K562 (cell line): ENCODE results near the gene SND1. TPM values are rescaled to one million over a fixed set of nuclear protein-coding genes. Genes with fewer than 3 reads are reported as not detected.

Experiments used
- SPI1 ChIP-seq: IDR thresholded peaks from 2 replicates; pipeline ENCODE4 v1.6.1; 2011; ENCODE audit warnings: low read depth, low read length, control low read depth, borderline replicate concordance
- ZNF436 ChIP-seq: fragments of 250-450, 450-650 bp; sonication (Bioruptor Pico); formaldehyde crosslinking; IDR thresholded peaks from 2 replicates; pipeline ENCODE4 v1.7.0; 2020; ENCODE audit warnings: mild to moderate bottlenecking
- polyA plus RNA-seq, 8 experiments: library from polyadenylated mRNA; depleted of rRNA in 4 of 8; stranded (reverse) in 5 of 8; unstranded in 3 of 8; fragments of >200 nt; fragmentation: Nextera tagmentation in 2 of 8; fragmentation: Illumina TruSeq in 1 of 8; extraction: Ambion mirVana in 2 of 8; extraction: Trizol in 1 of 8; gene quantifications; 2 replicates each; pipeline versions ENCODE4 v1.2.1 to v1.2.3, GENCODE V29; 2011 to 2014; ENCODE audit warnings: inconsistent platforms in 1 of 8, missing spikeins in 1 of 8
- total RNA-seq, 7 experiments: library from RNA; depleted of rRNA in 6 of 7; stranded (reverse); fragments of >200 nt in 6 of 7; fragmentation: Illumina TruSeq in 2 of 7; extraction: Trizol in 2 of 7; gene quantifications; 2 replicates each; pipeline versions ENCODE4 v1.2.1 to v1.2.3, GENCODE V29; 2011 to 2021; ENCODE audit warnings: low replicate concordance in 1 of 7
- TF ChIP-seq, protein P1 (sequence below): fragments of 200-600 bp; sonication (generic); IDR thresholded peaks from one replicate; pipeline ENCODE4 v1.6.1; 2012; ENCODE audit warnings: mild to moderate bottlenecking, low read depth, low read length, inconsistent platforms

The SND1 gene
- total and polyA plus RNA-seq, 9 of the 15 experiments (the other 6 are each of a cell fraction or from before 2014, with no cell fraction given): 46.5 to 307 (median 191) TPM

DNA sequence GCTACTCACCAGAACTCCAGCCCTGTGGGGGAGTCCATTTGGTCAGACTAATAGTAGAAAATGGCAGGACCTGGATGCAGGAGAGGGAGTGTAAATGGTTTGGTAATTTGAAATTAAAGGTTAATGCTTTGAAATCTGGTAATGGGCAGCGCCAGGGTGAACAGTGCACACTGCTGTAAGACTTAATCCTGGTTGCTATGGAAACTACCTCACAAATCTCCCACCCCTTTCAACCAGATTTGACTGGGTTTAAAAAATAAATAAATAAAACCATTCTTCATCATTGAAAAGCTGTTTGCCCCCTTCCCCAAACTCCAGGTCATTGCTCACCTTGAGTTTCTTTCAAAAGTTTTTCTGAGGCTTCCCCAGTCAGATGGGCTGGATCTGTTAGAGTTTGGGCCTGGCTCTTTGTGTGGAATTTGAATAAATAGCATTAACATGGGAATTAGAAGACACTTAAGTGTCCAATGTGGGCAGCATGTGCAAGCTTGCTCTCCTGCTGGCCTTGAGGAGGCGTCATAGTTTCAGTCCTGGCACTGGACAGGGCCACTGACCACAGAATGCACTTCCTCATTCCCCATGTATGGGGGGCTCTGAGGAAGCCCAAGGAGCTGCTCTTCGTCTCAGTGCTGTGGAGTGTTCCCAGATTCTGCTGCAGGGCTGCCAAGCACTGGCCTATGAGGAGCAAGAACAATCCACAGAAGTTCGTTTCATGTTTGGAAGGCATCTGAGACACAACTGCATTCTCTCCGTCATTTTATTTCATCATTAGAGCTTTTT, 288.6 kb downstream of the SND1 start (continued):
- TF ChIP-seq, protein P1, sequence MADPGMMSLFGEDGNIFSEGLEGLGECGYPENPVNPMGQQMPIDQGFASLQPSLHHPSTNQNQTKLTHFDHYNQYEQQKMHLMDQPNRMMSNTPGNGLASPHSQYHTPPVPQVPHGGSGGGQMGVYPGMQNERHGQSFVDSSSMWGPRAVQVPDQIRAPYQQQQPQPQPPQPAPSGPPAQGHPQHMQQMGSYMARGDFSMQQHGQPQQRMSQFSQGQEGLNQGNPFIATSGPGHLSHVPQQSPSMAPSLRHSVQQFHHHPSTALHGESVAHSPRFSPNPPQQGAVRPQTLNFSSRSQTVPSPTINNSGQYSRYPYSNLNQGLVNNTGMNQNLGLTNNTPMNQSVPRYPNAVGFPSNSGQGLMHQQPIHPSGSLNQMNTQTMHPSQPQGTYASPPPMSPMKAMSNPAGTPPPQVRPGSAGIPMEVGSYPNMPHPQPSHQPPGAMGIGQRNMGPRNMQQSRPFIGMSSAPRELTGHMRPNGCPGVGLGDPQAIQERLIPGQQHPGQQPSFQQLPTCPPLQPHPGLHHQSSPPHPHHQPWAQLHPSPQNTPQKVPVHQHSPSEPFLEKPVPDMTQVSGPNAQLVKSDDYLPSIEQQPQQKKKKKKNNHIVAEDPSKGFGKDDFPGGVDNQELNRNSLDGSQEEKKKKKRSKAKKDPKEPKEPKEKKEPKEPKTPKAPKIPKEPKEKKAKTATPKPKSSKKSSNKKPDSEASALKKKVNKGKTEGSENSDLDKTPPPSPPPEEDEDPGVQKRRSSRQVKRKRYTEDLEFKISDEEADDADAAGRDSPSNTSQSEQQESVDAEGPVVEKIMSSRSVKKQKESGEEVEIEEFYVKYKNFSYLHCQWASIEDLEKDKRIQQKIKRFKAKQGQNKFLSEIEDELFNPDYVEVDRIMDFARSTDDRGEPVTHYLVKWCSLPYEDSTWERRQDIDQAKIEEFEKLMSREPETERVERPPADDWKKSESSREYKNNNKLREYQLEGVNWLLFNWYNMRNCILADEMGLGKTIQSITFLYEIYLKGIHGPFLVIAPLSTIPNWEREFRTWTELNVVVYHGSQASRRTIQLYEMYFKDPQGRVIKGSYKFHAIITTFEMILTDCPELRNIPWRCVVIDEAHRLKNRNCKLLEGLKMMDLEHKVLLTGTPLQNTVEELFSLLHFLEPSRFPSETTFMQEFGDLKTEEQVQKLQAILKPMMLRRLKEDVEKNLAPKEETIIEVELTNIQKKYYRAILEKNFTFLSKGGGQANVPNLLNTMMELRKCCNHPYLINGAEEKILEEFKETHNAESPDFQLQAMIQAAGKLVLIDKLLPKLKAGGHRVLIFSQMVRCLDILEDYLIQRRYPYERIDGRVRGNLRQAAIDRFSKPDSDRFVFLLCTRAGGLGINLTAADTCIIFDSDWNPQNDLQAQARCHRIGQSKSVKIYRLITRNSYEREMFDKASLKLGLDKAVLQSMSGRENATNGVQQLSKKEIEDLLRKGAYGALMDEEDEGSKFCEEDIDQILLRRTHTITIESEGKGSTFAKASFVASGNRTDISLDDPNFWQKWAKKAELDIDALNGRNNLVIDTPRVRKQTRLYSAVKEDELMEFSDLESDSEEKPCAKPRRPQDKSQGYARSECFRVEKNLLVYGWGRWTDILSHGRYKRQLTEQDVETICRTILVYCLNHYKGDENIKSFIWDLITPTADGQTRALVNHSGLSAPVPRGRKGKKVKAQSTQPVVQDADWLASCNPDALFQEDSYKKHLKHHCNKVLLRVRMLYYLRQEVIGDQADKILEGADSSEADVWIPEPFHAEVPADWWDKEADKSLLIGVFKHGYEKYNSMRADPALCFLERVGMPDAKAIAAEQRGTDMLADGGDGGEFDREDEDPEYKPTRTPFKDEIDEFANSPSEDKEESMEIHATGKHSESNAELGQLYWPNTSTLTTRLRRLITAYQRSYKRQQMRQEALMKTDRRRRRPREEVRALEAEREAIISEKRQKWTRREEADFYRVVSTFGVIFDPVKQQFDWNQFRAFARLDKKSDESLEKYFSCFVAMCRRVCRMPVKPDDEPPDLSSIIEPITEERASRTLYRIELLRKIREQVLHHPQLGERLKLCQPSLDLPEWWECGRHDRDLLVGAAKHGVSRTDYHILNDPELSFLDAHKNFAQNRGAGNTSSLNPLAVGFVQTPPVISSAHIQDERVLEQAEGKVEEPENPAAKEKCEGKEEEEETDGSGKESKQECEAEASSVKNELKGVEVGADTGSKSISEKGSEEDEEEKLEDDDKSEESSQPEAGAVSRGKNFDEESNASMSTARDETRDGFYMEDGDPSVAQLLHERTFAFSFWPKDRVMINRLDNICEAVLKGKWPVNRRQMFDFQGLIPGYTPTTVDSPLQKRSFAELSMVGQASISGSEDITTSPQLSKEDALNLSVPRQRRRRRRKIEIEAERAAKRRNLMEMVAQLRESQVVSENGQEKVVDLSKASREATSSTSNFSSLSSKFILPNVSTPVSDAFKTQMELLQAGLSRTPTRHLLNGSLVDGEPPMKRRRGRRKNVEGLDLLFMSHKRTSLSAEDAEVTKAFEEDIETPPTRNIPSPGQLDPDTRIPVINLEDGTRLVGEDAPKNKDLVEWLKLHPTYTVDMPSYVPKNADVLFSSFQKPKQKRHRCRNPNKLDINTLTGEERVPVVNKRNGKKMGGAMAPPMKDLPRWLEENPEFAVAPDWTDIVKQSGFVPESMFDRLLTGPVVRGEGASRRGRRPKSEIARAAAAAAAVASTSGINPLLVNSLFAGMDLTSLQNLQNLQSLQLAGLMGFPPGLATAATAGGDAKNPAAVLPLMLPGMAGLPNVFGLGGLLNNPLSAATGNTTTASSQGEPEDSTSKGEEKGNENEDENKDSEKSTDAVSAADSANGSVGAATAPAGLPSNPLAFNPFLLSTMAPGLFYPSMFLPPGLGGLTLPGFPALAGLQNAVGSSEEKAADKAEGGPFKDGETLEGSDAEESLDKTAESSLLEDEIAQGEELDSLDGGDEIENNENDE: no peak
- TF ChIP-seq SPI1 (peak; percentile 85), ZNF436 (CRISPR knock-in tag) (no peak)
